GM13977 (cell line): ENCODE results near the gene HFE.

ENCODE experiments used
- DNase-seq: peaks from one replicate; pipeline ENCODE4 v3.0.0; 2012; ENCODE audit warnings: low spot score
- CTCF ChIP-seq: IDR thresholded peaks from 2 replicates; pipeline ENCODE4 v1.5.1; 2012; ENCODE audit warnings: mild to moderate bottlenecking, control low read depth; ENCODE audit not compliant: insufficient read depth; ENCODE audit errors: extremely low read depth, missing control alignments
- in situ Hi-C: fragments of 300-500 bp; cut with MboI; formaldehyde crosslinking; loops from one replicate; pipeline ENCODE4 v1.12.0; 2022; ENCODE audit warnings: low sequenced_read_pairs, low pct_unique_long_range_greater_than_20kb, mixed read lengths, inconsistent platforms; ENCODE audit not compliant: unreplicated experiment

HFE gene

GRCh38 chr6:26088344-26088743, 1.1 kb downstream of the HFE start:
- in situ Hi-C loops: no loop called here
- TF ChIP-seq CTCF: no peak
- no peak for DNase-seq

GRCh38 chr6:26089272-26089671, 2.0 kb downstream of the HFE start:
- in situ Hi-C loops: no loop called here
- no peak for DNase-seq
- no peak for TF ChIP-seq CTCF

GRCh38 chr6:26092443-26092842, 5.2 kb downstream of the HFE start:
- no peak for TF ChIP-seq CTCF
- no peak for DNase-seq
- in situ Hi-C loops: loop anchor here (5.0 kb wide), 1 partner anchor 35 kb away; a partner anchor contains a TSS

GRCh38 chr6:26094036-26094435, 6.8 kb downstream of the HFE start:
- in situ Hi-C loops: loop anchor here (5.0 kb wide), 1 partner anchor 37 kb away; a partner anchor contains a TSS
- DNase-seq: no peak
- no peak for TF ChIP-seq CTCF

- in situ Hi-C loops: no loop called here
- TF ChIP-seq CTCF: peak; percentile 77
- DNase-seq: peak; percentile 44
Observed at GRCh38 chr6:26097268-26097875, 10.1 kb downstream of the HFE start.

GRCh38 chr6:26103141-26103769, 16.0 kb downstream of the HFE start:
- no peak for TF ChIP-seq CTCF
- no peak for DNase-seq
- in situ Hi-C loops: no loop called here
